ENCODE measurements around the gene FAM110A. TPM values are rescaled to one million over a fixed set of nuclear protein-coding genes. Genes with fewer than 3 reads are reported as not detected.

FAM110A gene
- polyA plus RNA-seq, 1 donor = 25.3 TPM

Other genes starting within 250 kb of the FAM110A start
- gene TCF15, start 223.4 kb upstream of the FAM110A start, polyA plus RNA-seq (ENCODE audit: insufficient read length) = 5.3 TPM
- gene SRXN1, start 180.5 kb upstream of the FAM110A start, polyA plus RNA-seq (ENCODE audit: insufficient read length) = 8.2 TPM
- gene SCRT2, start 157.9 kb upstream of the FAM110A start, polyA plus RNA-seq (ENCODE audit: insufficient read length) = not detected
- gene SLC52A3, start 65.2 kb upstream of the FAM110A start, polyA plus RNA-seq (ENCODE audit: insufficient read length) = 0.24 TPM
- 0.04 TPM for gene ANGPT4, start 82.6 kb downstream of the FAM110A start, polyA plus RNA-seq (ENCODE audit: insufficient read length)
- gene RSPO4, start 168.6 kb downstream of the FAM110A start, polyA plus RNA-seq (ENCODE audit: insufficient read length) = 0.15 TPM

Measured in forelimb muscle (tissue), 1 donor.